Spleen (tissue), 11 donors: ENCODE results near the gene PPP1R16B. TPM values are rescaled to one million over a fixed set of nuclear protein-coding genes. Genes with fewer than 3 reads are reported as not detected.
"Not testable (repeated sequence)": the region's sequence is repeated elsewhere in the genome, so short reads cannot be mapped to it uniquely, and the experiment has no call there.

Experiments used
- DNase-seq: peaks from one replicate; pipeline ENCODE4 v3.0.0-alpha.2; 2020
- H3K27ac ChIP-seq, 8 donors: fragments of 200-600 bp; sonication (generic) in 7 of 8; 1 replicate in 4 of 8; 2 replicates in 4 of 8; pipeline versions ENCODE4 v1.5.0 to v1.8.0; 2016 to 2021; ENCODE audit warnings: inconsistent platforms in 4 of 8, mild to moderate bottlenecking in 4 of 8, moderate library complexity in 1 of 8
- H3K27me3 ChIP-seq, 7 donors: fragments of 200-600 bp; sonication (generic) in 6 of 7; replicated peaks in 1 of 7; 1 replicate in 4 of 7; 2 replicates in 3 of 7; pipeline versions ENCODE4 v1.5.0 to v1.8.0; 2016 to 2021; ENCODE audit warnings: inconsistent platforms in 3 of 7, mild to moderate bottlenecking in 1 of 7
- H3K36me3 ChIP-seq, 6 donors: fragments of 200-600 bp; sonication (generic) in 5 of 6; 1 replicate in 4 of 6; 2 replicates in 2 of 6; pipeline versions ENCODE4 v1.5.0 to v1.8.0; 2016 to 2021; ENCODE audit warnings: inconsistent platforms in 2 of 6
- H3K4me1 ChIP-seq, 6 donors: fragments of 200-600 bp; sonication (generic) in 5 of 6; 1 replicate in 3 of 6; 2 replicates in 3 of 6; pipeline versions ENCODE4 v1.5.0 to v1.8.0; 2016 to 2021; ENCODE audit warnings: inconsistent platforms in 3 of 6
- H3K4me3 ChIP-seq, 8 donors: fragments of 200-600 bp; sonication (generic) in 7 of 8; 1 replicate in 4 of 8; 2 replicates in 4 of 8; pipeline versions ENCODE4 v1.5.0 to v1.8.0; 2016 to 2021; ENCODE audit warnings: inconsistent platforms in 4 of 8, mild to moderate bottlenecking in 4 of 8, moderate library complexity in 2 of 8
- H3K9me3 ChIP-seq, 8 donors: fragments of 200-600 bp; sonication (generic) in 7 of 8; 1 replicate in 4 of 8; 2 replicates in 4 of 8; pipeline versions ENCODE4 v1.5.0 to v1.8.0; 2016 to 2021; ENCODE audit warnings: inconsistent platforms in 4 of 8
- POLR2A ChIP-seq, 3 donors: fragments of 450-650 bp; IDR thresholded peaks; one replicate each; pipeline ENCODE4 v1.5.1; 2017; ENCODE audit warnings: antibody characterized with exemption in 3 of 3, mild to moderate bottlenecking in 1 of 3
- POLR2AphosphoS5 ChIP-seq, 3 donors: sonication (generic); formaldehyde crosslinking; IDR thresholded peaks; one replicate each; pipeline ENCODE4 v1.5.1; 2017; ENCODE audit warnings: antibody characterized with exemption in 3 of 3
- WGBS, 5 donors: extraction: QIAGEN DNeasy Blood & Tissue Kit in 3 of 5; methylation state at CpG; one replicate each; pipeline versions ENCODE4 v1.1.5 to v1.1.7; 2013 to 2018; 5-methylcytosine and 5-hydroxymethylcytosine counted together
- intact Hi-C: fragments of 100-400 bp; cut with DNase I; formaldehyde crosslinking; loops from one replicate; pipeline ENCODE4 v1.15.0; 2023; ENCODE audit warnings: low total_unique reads
- polyA plus RNA-seq, 3 donors: library from polyadenylated mRNA; stranded (reverse); fragments of 200-250 nt; gene quantifications; one replicate each; pipeline ENCODE4 v1.2.1, GENCODE V29; 2013
- total RNA-seq, 7 donors: library from RNA; depleted of rRNA in 3 of 7; stranded (reverse); fragments of >200 nt in 3 of 7; fragmentation: NEBNext Ultra II Directional in 4 of 7; extraction: Animal tissue kit (Norgen Biotek cat#: 25700) in 4 of 7; gene quantifications; one replicate each; pipeline versions ENCODE4 v1.1.0 to v1.2.1, GENCODE V29; 2016 to 2021
- TF ChIP-seq, protein P1 (sequence below), 11 experiments: fragments of 200-600 bp in 7 of 11; fragments of 450-650 bp in 4 of 11; sonication (generic) in 4 of 11; IDR thresholded peaks in 8 of 11; conservative IDR thresholded peaks in 3 of 11; 1 replicate in 7 of 11; 2 replicates in 4 of 11; pipeline versions ENCODE4 v1.4.0 to v1.8.0; 2016 to 2021; ENCODE audit warnings: antibody characterized with exemption in 11 of 11, inconsistent platforms in 4 of 11, mild to moderate bottlenecking in 1 of 11
- donor health status: healthy with polysubstance abuse.
- donor health status: DM: no; HTN: no; CAD: no; lungs with moderate emphysema.
- donor health status: DM: no; HTN: no; CAD: no.
- donor health status: Bipolar disorder and iron deficiency.
- donor health status: healthy.
- donor health status: DM: no; HTN: no; CAD: no.
- donor health status: DM: yes; HTN: yes; CAD: no.

The PPP1R16B gene
- total and polyA plus RNA-seq, 10 donors, result 16.0 to 66.0 (median 43.1) TPM

DNA sequence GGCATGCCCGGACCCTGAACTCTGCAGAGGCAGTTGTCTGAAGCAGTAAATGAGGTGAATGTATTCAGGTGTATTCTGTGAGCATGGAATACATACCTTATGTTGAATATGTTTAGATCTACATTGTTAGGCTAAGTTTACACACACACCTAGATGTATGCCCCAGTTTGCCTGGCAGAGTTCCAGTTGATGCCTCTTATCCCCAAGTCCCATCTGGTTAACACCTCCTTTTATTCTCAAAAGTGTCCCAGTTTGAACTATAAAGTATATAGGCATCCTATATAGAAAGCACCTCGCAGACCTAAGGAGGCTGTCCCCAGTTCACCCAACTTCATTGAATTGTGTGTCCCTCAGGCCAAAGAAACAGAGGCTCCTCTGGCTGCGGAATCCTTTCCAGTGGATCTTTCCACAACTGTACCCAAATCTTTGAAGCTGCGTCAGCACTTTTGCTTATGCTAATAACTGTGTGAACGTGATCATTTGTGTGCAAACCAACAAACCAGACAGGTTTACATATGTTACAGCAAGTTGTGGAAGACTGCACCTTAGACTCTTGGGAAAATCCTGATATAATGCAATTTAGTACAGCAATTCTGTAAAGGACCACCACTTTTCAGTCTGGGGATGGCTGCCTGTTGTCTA, 151.9 kb downstream of the PPP1R16B start:
- WGBS, 5 donors, result 94 to 99% (median 95%) methylated on average over 5 of the region's 5 CpGs
- Histone ChIP-seq H3K4me3 (no peak overlapping the region), H3K4me1 (peaks cover 4 to 10% (median 7%) of the 10 kb centered on the region in 6 donors), H3K27me3 (no peaks in the 10 kb centered on the region), H3K36me3 (peaks cover 0 to 5% (median 0%) of the 10 kb centered on the region in 6 donors), H3K9me3 (no peaks in the 10 kb centered on the region), H3K27ac (no peak overlapping the region)
- TF ChIP-seq POLR2A (IDR thresholded peaks at IDR 0.05) (no peak), POLR2AphosphoS5 (IDR thresholded peaks at IDR 0.05) (no peak)
- TF ChIP-seq, protein P1, sequence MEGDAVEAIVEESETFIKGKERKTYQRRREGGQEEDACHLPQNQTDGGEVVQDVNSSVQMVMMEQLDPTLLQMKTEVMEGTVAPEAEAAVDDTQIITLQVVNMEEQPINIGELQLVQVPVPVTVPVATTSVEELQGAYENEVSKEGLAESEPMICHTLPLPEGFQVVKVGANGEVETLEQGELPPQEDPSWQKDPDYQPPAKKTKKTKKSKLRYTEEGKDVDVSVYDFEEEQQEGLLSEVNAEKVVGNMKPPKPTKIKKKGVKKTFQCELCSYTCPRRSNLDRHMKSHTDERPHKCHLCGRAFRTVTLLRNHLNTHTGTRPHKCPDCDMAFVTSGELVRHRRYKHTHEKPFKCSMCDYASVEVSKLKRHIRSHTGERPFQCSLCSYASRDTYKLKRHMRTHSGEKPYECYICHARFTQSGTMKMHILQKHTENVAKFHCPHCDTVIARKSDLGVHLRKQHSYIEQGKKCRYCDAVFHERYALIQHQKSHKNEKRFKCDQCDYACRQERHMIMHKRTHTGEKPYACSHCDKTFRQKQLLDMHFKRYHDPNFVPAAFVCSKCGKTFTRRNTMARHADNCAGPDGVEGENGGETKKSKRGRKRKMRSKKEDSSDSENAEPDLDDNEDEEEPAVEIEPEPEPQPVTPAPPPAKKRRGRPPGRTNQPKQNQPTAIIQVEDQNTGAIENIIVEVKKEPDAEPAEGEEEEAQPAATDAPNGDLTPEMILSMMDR (IDR thresholded peaks at IDR 0.05 in 8 of 11, conservative IDR thresholded peaks at IDR 0.05 in 3 of 11), result no peak
- intact Hi-C loops, result no loop called here
- no peak for DNase-seq

DNA sequence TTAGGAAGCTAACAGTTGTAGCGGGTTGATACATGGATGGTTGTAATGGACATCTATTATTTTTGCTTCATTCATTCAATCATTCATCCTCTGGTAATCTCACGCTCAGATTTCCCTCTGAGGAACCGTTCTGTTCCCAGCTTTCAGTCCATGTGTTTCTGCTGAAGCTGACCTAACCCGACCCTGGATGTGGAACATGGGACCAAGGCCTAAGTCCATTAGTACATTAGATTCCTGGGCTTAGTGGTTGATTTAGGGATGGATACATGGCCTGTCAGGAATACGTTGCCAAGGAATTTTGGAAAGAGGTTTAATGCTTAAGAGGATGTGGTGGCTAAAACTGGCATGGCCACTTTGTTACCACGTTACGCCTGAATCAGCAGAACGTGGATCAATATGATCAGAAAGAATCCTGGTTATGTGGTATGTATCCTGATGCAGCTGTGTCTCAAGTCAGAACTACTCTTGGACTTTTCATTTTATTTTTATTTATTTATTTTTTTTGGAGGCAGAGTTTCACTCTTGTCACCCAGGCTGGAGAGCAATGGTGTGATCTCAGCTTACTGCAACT, 152.5 kb downstream of the PPP1R16B start:
- no peaks in the 10 kb centered on the region for H3K27me3 ChIP-seq
- WGBS, 5 donors, result 87 to 96% (median 90%) methylated on average over 8 of the region's 8 CpGs
- H3K4me3 ChIP-seq, result no peak overlapping the region
- no peak overlapping the region for H3K27ac ChIP-seq
- H3K36me3 ChIP-seq, result no peaks in the 10 kb centered on the region
- H3K4me1 ChIP-seq, result peaks cover 7 to 16% (median 12%) of the 10 kb centered on the region in 6 donors
- no peak for DNase-seq
- intact Hi-C loops, result no loop called here
- no peaks in the 10 kb centered on the region for H3K9me3 ChIP-seq
- TF ChIP-seq POLR2AphosphoS5 (IDR thresholded peaks at IDR 0.05) (no peak), POLR2A (IDR thresholded peaks at IDR 0.05) (no peak)
- TF ChIP-seq, protein P1 (IDR thresholded peaks at IDR 0.05 in 8 of 11, conservative IDR thresholded peaks at IDR 0.05 in 3 of 11), result no peak

DNA sequence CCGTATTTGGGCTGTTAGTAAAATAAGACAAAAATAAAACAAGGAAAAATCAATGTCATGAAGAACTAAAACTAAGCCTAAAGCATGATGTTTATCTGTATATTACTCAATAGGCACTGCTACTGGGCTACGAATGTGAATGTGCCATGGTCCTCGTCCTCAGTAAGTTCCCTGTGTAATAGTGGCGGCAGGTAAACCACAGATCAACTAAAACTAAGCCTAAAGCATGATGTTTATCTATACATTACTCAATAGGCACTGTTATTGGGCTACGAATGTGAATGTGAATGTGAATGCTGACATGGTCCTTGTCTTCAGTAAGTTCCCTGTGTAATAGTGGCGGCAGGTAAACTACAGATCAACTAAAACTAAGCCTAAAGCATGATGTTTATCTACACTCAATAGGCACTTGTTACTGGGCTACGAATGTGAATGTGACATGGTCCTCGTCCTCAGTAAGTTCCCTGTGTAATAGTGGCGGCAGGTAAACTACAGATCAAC, 154.7 kb downstream of the PPP1R16B start:
- intact Hi-C loops, result not testable (repeated sequence)

DNA sequence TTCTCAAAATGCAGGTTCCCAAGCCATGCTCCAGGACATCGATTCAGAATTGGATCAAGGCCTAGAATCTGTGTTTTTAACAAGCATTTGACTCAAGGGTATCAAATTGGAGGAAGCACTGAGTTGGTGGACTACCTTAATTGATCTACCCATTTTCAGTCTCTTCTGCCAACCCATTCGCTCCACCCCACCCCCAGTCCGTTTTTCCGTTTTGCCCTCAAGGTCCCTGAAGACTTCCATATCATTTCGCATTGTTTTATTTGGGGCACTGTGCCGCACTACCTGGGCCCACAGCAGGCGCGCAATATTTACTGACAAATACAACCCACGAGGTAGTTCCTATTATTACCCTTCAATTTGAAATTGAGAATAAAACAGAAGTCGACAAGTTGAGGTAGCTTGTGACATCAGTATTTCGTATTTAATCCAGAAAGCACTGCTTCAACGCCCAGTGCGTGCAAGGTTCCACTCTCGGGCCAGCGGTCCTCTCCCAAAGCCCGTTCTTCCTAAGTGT, 156.1 kb downstream of the PPP1R16B start:
- Histone ChIP-seq H3K27ac (peak overlapping the region; percentile 83 to 92 (median 90)), H3K27me3 (no peaks in the 10 kb centered on the region)
- 10 to 15% (median 11%) methylated on average over 15 to 16 of the region's 16 CpGs for WGBS, 5 donors

More for the DNA sequence above, 154.7 kb downstream of the PPP1R16B start:
- Histone ChIP-seq H3K4me1 (peaks cover 12 to 33% (median 20%) of the 10 kb centered on the region in 6 donors), H3K36me3 (peaks cover 0 to 10% (median 0%) of the 10 kb centered on the region in 6 donors)
- not testable (repeated sequence) for H3K27me3 ChIP-seq, H3K9me3 ChIP-seq, H3K27ac ChIP-seq, DNase-seq, H3K4me3 ChIP-seq
- 90 to 93% (median 91%) methylated on average over 9 of the region's 9 CpGs for WGBS, 5 donors

More for the DNA sequence above, 156.1 kb downstream of the PPP1R16B start:
- DNase-seq, result no peak
- peaks cover 12 to 36% (median 20%) of the 10 kb centered on the region in 6 donors for H3K4me1 ChIP-seq
- H3K9me3 ChIP-seq, result no peaks in the 10 kb centered on the region
- H3K36me3 ChIP-seq, result peaks cover 0 to 16% (median 0%) of the 10 kb centered on the region in 6 donors
- intact Hi-C loops, result no loop called here
- peak overlapping the region; percentile 86 to 100 (median 96) for H3K4me3 ChIP-seq
- TF ChIP-seq, protein P1 (IDR thresholded peaks at IDR 0.05 in 8 of 11, conservative IDR thresholded peaks at IDR 0.05 in 3 of 11), result peak in 1 of 11 experiments; percentile 7
- TF ChIP-seq POLR2AphosphoS5 (IDR thresholded peaks at IDR 0.05), result no peak
